KBM-7 (cell line): Measurements from ENCODE around the gene TMEM94.
"Not testable (repeated sequence)": the region's sequence is repeated elsewhere in the genome, so short reads cannot be mapped to it uniquely, and the experiment has no call there.

Experiments used
- DNase-seq: peaks from one replicate; pipeline ENCODE4 v3.0.0-alpha.2; 2015
- in situ Hi-C: fragments of 300-500 bp; cut with MboI; formaldehyde crosslinking; loops from 2 replicates; pipeline ENCODE4 v1.14.3; 2020; ENCODE audit warnings: low sequenced_read_pairs, low pct_unique_long_range_greater_than_20kb, mixed read lengths

Gene TMEM94

GRCh38 chr17:75474736-75475135 is 18.3 kb downstream of the TMEM94 start:
- no peak for DNase-seq
- in situ Hi-C loops = no loop called here

DNA sequence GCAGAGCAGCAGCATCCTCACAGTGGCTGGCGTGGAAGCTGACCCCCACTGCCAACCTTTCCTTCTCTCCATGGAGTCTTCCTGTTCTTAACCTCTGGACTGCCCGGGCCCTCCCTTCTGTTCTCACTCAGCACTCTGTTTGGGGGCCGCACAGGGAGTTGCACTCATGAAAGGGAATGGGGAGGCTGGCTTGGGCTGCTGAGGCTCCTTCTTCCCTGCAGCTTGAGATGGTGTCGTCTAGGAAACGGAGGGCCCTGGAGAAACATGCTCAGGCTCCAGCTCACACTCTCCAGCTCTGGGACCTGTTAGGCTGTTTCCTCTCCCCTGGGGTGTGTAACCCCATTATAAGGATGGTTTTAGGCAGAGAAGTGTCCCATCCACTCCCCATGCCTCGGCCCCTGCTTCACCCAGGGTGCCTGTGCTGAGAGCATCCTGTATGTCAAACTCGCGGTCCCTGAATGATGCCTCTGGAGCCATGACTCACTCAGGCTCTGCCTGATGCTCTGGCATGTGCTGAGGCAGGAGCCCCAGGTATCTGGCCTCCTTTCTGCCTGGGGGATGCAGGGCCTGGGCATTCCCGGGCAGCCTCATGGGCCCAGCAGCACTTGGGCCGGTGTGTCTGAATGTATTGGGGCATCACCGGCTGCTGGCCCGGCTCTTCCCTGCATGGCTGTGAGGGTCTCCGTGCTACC is 18.9 kb downstream of the TMEM94 start:
- in situ Hi-C loops = no loop called here
- no peak for DNase-seq

DNA sequence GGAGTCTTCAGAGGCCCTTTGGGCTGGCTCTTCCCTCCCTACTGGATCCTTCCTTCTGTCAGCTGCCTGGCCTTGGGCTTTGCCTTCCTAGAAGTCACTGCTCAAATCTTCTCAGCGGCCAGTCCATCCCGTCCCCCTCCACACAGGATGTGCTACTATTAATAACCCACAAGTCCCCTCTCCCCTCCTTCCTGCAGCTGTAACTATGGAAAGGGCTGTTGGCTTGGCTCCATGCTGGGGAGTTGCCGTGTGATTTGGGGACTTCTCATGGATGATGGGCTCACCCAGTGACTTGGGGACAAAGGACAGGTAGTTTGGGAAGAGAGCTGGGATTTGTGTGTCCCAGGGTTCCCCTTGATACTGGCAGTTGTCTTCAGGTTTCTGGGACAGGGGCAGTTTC is 19.4 kb downstream of the TMEM94 start:
- no peak for DNase-seq
- in situ Hi-C loops = no loop called here

DNA sequence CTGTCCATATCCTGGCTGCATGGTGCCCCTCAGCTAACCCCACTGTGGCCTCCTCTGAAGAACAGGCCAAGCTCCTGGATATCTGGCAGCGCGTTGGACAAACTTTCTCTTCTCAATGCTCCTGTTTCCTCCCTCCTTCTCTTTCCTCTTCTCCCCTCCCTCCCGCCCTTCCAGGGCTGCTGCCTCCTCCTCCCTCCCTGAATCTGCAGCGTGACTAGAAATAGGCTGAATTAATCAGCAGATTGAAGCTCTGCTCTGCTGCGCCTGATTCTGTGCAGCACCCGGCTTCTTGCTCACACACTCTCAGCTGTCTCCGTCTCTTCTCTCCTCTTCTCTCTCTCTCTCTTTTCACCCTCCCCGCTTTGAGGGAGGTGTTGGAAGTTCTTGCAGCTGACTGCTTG is 19.8 kb downstream of the TMEM94 start:
- in situ Hi-C loops = no loop called here
- DNase-seq = no peak

- in situ Hi-C loops = no loop called here
- no peak for DNase-seq
These were observed 20.5 kb downstream of the TMEM94 start for GRCh38 chr17:75476752-75477489.

- DNase-seq, in situ Hi-C loops: not testable (repeated sequence)
These were observed 21.0 kb downstream of the TMEM94 start for GRCh38 chr17:75477490-75477862.

GRCh38 chr17:75478508-75478907 is 22.1 kb downstream of the TMEM94 start:
- in situ Hi-C loops = no loop called here
- no peak for DNase-seq

- in situ Hi-C loops = no loop called here
These were observed 23.8 kb downstream of the TMEM94 start for GRCh38 chr17:75480281-75480680.

DNA sequence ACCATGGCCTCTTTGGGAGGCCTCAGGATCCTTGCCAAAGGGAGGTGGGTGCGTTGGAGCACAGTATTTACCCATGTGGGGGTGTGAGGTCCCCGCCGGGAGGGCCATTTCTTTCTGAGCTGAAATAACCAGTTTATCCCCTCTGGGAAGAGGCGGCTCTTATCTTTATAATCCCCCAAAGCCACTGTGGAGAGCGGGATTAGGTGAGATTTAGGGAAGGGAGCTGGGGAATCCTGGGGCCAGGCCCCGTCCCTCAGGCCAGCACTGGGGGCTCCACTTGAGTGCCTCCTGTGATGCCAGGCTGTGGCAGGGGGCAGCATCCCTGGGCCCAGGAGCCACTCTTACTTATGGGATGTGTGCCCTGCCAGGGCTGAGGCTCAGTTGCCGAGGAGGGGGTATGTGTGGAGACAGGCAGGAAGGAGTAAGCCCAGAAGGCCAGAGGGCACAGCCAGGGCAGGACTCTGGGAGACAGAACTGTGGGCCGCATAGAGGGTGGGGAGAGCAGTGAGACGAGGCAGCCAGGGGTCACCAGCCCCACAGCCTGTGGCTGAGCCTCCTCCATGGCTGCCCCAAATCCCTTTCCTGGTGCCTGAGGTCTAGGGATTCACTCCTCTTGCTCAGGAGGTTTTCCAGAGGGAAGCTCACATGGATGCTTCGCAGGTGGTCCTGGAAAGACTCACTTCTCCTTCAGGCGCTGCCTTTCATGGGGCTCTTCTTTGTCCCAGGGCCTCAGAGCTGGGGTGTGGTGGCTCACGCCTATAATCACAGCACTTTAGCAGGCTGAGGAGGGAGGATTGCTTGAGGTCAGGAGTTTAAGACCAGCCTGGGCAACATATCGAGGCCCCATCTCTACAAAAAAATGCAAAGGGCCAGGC is 25.0 kb downstream of the TMEM94 start:
- DNase-seq = no peak
- in situ Hi-C loops = no loop called here

More at GRCh38 chr17:75480281-75480680, 23.8 kb downstream of the TMEM94 start:
- no peak for DNase-seq

DNA sequence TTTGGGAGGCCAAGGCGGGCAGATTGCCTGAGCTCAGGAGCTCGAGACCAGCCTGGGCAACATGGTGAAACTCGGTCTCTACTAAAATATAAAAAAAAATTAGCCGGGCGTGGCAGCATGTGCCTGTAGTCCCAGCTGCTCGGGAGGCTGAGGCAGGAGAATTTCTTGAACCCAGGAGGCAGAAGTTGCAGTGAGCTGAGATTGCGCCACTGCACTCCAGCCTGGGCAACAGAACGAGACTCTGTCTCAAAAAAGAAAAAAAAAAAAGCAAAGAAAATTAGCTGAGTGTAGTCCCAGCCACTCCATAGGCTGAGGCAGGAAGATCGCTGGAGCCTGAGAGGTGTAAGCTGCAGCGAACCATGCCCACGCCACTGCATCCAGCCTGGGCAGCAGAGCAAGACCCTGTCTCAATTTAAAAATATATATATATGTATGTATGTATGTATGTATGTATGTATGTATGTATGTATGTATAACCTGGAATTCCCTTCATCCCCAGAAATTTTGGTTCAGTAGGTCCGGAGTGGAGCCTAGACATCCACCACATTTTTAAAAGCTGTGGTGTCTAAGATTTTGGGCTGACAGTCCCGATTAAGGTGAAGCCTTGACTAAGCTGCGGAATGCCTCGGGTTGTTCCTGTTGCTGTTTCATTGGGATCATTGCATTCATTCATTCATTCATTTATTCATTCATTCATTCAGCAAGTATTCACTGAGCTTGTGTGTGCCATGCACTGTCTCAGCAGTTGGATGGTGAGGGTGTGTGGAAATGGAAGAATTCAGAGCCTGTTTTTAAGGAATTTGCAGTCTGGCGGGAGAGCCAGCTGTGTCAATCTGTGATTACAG is 25.9 kb downstream of the TMEM94 start:
- in situ Hi-C loops = no loop called here
- no peak for DNase-seq

DNA sequence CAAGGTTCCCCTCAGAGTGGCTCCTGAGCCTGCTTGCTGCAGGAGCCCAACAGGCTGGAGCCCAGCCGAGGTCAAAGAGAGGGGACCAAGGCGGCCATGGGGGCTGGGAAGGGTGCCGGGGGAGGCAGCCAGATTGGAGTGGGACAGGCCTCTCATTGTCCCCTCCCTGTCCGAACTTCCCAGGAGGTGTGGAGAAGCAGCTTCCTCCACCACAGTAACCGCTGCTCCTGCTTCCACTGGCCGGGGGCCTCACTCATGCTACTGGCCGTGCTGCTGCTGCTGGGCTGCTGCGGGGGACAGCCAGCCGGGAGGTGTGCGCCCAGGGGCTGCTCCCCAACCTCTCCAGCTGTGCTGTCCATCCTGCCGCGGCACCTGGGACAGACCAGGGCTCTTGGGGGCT is 29.3 kb downstream of the TMEM94 start:
- no peak for DNase-seq
- in situ Hi-C loops = no loop called here

DNA sequence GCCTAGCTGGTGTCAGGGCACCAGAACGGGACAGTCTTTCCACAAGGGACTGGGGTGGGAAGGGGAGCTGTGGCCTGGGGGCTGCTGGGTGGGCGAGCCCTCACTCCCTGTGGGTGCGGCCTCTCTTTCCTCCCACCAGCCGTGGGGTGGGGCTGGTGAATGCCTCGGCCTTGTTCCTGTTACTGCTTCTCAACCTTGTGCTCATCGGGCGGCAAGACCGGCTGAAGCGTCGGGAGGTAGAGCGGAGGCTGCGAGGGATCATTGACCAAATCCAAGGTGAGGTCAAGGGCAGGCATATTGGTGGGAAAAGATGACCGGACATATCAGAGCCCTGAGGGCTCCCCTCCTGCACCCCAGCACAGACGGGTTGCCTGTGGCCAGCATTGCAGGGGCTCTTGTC is 29.7 kb downstream of the TMEM94 start:
- in situ Hi-C loops = no loop called here
- DNase-seq = no peak

DNA sequence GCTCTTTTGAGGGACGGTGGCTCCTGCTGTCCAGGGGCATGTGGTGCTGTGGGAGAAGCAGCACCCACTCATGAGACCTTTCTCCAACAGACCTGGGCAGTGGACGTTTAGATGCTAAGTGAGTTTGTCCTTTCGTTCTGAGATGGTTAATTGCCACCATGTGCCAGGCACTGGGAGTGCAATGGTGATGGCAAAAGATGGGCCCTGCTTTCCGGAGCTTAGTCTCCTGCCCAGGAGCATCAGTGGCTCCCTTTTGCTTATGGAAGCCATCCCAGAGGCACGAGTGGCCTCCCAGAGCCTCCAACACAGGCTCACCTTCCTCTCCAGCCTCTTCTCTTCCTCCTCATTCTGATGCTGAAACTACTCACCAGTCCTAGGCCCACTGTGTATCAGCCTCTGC is 30.5 kb downstream of the TMEM94 start:
- DNase-seq = no peak
- in situ Hi-C loops = no loop called here

DNA sequence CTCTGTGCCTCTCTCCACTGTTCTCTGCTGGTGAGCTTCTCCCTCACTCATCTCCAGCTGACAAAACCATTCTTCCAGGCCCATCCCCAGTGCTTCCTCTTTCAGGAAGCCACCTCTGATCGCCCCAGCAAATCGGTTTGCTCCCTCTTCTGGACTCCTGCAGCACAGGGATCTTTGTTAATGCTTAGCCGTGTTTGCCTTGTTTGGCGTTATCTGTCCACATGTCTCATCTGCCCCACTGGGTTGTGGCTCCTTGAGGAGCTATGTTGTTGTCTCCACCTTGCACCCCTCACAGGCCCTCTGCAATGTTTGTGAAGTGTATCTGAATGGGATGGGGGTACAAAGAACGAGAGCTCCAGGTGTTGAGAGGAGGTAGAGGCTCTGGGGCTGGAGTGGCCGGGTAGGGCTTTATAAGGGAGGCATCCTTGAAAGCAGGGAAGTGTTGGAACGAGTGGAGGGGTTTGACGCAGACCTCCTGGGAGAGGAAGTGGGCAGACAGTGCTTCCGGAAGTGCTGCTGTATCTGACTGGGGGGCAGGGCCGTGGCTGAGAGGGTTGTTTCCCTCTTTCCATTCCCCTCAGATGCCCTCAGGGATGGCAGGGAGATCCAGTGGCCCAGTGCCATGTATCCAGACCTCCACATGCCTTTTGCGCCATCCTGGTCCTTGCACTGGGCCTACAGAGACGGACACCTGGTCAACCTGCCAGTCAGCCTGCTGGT is 31.1 kb downstream of the TMEM94 start:
- peak; percentile 90 for DNase-seq
- in situ Hi-C loops = no loop called here

DNA sequence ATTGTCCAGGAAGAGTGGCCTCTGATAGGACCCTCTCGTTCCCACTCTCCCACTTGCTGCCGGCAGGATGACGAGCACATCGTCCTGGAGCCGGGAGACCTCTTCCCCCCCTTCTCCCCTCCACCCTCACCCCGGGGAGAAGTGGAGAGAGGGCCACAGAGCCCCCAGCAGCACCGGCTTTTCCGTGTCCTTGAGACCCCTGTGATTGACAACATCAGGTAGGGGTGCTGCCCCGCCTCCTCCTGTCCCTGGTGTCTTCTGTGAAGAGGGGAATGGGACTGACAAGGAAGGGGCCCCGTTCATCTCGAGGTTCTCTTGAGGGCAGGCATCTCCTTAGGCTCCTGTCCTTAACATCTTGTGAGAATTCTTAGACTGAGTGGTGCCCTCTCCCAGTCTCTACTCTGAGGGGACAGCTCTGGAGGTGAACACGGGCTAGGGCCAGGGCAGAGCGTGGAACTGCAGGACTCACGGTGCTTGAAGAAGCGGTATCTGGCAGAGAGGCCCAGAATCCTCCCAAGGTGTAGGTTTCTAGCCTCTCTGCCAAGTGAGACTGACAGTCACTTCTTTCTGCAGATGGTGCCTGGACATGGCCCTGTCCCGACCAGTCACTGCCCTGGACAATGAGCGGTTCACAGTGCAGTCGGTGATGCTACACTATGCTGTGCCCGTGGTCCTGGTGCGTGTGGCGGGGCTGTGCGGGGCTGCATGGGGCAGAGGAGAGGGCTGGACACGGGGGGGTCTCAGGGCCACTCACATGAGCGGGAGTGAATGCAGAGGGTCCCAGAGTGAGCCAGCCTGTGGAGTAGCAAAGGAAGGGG is 32.5 kb downstream of the TMEM94 start:
- no peak for DNase-seq
- in situ Hi-C loops = no loop called here

DNA sequence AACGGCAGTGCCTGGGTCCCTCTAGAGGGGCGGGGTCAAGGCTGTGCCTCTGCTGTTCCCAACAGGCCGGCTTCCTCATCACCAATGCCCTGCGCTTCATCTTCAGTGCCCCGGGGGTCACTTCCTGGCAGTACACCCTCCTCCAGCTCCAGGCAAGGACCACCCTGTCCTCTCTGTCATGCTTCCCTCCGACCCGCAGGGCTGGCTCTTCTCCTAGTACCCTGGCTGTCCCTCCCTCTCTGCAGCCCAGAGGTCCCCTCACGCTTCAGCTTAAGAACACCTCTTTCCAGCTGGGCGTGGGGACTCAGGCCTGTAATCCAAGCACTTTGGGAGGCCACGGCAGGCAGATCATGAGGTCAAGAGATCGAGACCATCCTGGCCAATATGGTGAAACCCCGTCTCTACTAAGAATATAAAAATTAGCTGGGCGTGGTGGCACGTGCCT is 33.1 kb downstream of the TMEM94 start:
- no peak for DNase-seq
- in situ Hi-C loops = no loop called here

- no peak for DNase-seq
- in situ Hi-C loops = no loop called here
These were observed 33.8 kb downstream of the TMEM94 start for GRCh38 chr17:75490173-75490743.
